Adipocyte (in vitro differentiated cells): ENCODE measurements around the gene ATXN7L1.
"Not testable (repeated sequence)": the region's sequence is repeated elsewhere in the genome, so short reads cannot be mapped to it uniquely, and the experiment has no call there.

ENCODE experiments used
- DNase-seq: peaks from one replicate; pipeline ENCODE4 v3.0.0-alpha.2; 2015; ENCODE audit warnings: low read depth
- H3K27me3 ChIP-seq: replicated peaks from 2 replicates; pipeline ENCODE4 v1.7.0; 2013; ENCODE audit warnings: mild to moderate bottlenecking, low read length, moderate library complexity; ENCODE audit not compliant: control insufficient read depth, insufficient read depth
- H3K36me3 ChIP-seq: 2 replicates; pipeline ENCODE4 v1.7.0; 2013; ENCODE audit warnings: low read length, mild to moderate bottlenecking, moderate library complexity; ENCODE audit not compliant: control insufficient read depth, insufficient read depth, severe bottlenecking
- H3K4me1 ChIP-seq: 2 replicates; pipeline ENCODE4 v1.7.0; 2013; ENCODE audit warnings: mild to moderate bottlenecking, low read length, moderate library complexity; ENCODE audit not compliant: control insufficient read depth, insufficient read depth
- H3K4me3 ChIP-seq: 2 replicates; pipeline ENCODE4 v1.7.0; 2013; ENCODE audit warnings: mild to moderate bottlenecking, low read length, moderate library complexity
- H3K9ac ChIP-seq: 2 replicates; pipeline ENCODE4 v1.7.0; 2013; ENCODE audit warnings: mild to moderate bottlenecking, low read length, moderate library complexity
- H3K9me3 ChIP-seq: 2 replicates; pipeline ENCODE4 v1.7.0; 2013; ENCODE audit warnings: mild to moderate bottlenecking, low read length, moderate library complexity; ENCODE audit not compliant: control insufficient read depth

ATXN7L1 gene

DNA sequence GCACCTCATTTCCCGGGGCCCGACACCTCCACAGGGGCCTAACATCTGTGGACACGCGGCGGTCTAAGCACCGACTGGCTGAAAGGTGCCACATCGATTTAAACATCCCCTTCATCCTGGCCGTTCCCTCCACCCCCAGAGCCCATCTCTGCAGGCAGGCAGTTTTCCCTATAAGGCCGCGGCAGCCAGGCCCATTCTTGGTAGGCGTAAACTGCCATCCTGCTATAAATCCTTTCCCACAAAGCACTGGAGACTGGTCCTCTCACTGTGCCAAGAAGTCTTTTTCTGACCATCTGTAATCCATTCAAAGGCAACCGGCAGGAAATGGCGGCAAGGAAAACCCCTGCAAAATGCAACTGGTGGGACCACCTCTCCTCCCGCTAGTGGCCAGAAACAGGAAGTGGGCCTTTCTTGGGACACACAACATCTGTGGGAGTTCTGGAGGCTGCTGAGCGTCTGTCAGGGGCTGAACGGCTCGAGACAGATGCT, 22.4 kb downstream of the ATXN7L1 start:
- H3K9me3 ChIP-seq = no peaks in the 10 kb centered on the region
- H3K27me3 ChIP-seq = no peaks in the 10 kb centered on the region
- no peak overlapping the region for H3K4me3 ChIP-seq
- no peak for DNase-seq
- H3K36me3 ChIP-seq = no peaks in the 10 kb centered on the region
- H3K4me1 ChIP-seq = peaks cover 11% of the 10 kb centered on the region
- H3K9ac ChIP-seq = peak overlapping the region; percentile 41

- no peak for DNase-seq
- no peaks in the 10 kb centered on the region for H3K9me3 ChIP-seq
- H3K36me3 ChIP-seq = no peaks in the 10 kb centered on the region
- H3K9ac ChIP-seq = no peak overlapping the region
- H3K4me3 ChIP-seq = no peak overlapping the region
- H3K27me3 ChIP-seq = no peaks in the 10 kb centered on the region
- peaks cover 11% of the 10 kb centered on the region for H3K4me1 ChIP-seq
Measured at GRCh38 chr7:105851064-105851463, 25.3 kb downstream of the ATXN7L1 start.

DNA sequence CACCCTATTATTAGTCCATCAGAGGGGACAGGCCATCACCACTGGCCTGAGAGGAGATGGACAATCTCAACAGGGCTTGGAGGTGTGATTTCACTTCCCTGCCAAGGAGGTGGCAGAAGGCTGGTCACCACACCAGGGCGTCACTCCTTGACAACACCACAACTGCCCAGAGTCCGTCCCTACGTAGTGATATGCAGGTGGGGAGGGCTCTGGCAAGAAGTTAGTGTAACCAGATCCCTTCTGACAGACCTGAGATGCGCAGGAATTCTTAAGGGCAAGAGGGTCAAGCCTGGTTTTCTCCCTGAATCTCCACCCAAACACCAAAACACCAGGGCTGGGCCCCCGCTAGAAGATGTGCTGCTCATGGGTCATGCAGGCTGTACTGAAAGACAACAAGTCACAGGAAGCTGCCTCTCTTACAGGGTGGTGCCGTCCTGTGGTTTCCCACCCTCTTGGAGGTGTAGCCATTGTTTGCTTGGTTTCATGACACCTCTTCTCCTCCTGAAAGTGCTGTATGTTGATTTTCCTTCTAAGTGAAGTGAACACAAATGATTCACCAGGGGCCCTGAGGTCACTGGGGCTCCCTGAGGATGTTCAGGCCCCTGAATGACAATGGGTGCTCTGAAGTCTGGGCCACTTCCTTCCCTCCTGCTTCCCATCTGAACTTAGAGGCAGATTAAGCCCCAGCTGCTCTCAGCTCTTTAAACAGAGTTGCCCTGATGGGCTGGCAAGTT, 27.1 kb downstream of the ATXN7L1 start:
- Histone ChIP-seq H3K9ac (no peak overlapping the region), H3K36me3 (no peaks in the 10 kb centered on the region), H3K9me3 (no peaks in the 10 kb centered on the region), H3K4me1 (peaks cover 7% of the 10 kb centered on the region), H3K4me3 (no peak overlapping the region), H3K27me3 (no peaks in the 10 kb centered on the region)
- DNase-seq = no peak

- Histone ChIP-seq H3K9ac (no peak overlapping the region), H3K9me3 (no peaks in the 10 kb centered on the region), H3K36me3 (peaks cover 7% of the 10 kb centered on the region), H3K27me3 (no peaks in the 10 kb centered on the region), H3K4me3 (no peak overlapping the region), H3K4me1 (no peaks in the 10 kb centered on the region)
- DNase-seq = no peak
Measured at GRCh38 chr7:105846404-105846803, 30.0 kb downstream of the ATXN7L1 start.

- H3K9me3 ChIP-seq, H3K4me1 ChIP-seq, H3K9ac ChIP-seq, H3K36me3 ChIP-seq, H3K27me3 ChIP-seq, DNase-seq, H3K4me3 ChIP-seq: not testable (repeated sequence)
Measured at GRCh38 chr7:105844681-105845080, 31.7 kb downstream of the ATXN7L1 start.

GRCh38 chr7:105841866-105842265, 34.5 kb downstream of the ATXN7L1 start:
- Histone ChIP-seq H3K36me3 (peaks cover 7% of the 10 kb centered on the region), H3K4me3 (no peak overlapping the region), H3K27me3 (no peaks in the 10 kb centered on the region), H3K9me3 (no peaks in the 10 kb centered on the region), H3K9ac (no peak overlapping the region), H3K4me1 (peaks cover 13% of the 10 kb centered on the region)
- DNase-seq = no peak

GRCh38 chr7:105840981-105841749, 35.2 kb downstream of the ATXN7L1 start:
- Histone ChIP-seq H3K4me3 (no peak overlapping the region), H3K9ac (no peak overlapping the region), H3K27me3 (no peaks in the 10 kb centered on the region), H3K36me3 (peaks cover 7% of the 10 kb centered on the region), H3K4me1 (peaks cover 13% of the 10 kb centered on the region), H3K9me3 (no peaks in the 10 kb centered on the region)
- no peak for DNase-seq

DNA sequence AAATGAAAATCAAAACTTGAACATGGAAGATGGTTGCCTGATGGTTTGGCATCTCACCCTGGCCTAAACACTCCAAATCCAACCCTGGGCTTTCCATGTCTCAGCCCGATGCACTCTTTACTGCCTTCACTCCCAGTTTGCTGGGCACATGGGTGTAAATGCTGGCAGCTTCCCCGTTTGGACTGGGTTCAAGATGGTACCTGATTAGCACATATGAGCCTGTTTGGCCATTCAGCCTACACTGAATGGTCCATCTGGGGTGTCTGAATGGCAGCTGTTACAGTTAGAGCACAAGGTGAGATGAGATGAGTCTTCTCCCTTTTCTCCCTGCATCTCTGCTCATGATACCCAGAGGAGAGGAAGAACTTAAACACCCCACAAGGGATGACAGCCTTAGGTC, 37.1 kb downstream of the ATXN7L1 start:
- H3K36me3 ChIP-seq = peaks cover 7% of the 10 kb centered on the region
- no peaks in the 10 kb centered on the region for H3K27me3 ChIP-seq
- H3K4me1 ChIP-seq = peaks cover 13% of the 10 kb centered on the region
- H3K9ac ChIP-seq = no peak overlapping the region
- H3K9me3 ChIP-seq = no peaks in the 10 kb centered on the region
- no peak overlapping the region for H3K4me3 ChIP-seq
- DNase-seq = no peak

- Histone ChIP-seq H3K27me3 (no peaks in the 10 kb centered on the region), H3K4me1 (peaks cover 13% of the 10 kb centered on the region), H3K36me3 (peaks cover 7% of the 10 kb centered on the region), H3K9ac (no peak overlapping the region), H3K9me3 (no peaks in the 10 kb centered on the region), H3K4me3 (no peak overlapping the region)
- peak; percentile 21 for DNase-seq
Measured at GRCh38 chr7:105838627-105839231, 37.7 kb downstream of the ATXN7L1 start.

- Histone ChIP-seq H3K9ac (no peak overlapping the region), H3K36me3 (no peaks in the 10 kb centered on the region), H3K4me1 (peaks cover 13% of the 10 kb centered on the region), H3K9me3 (no peaks in the 10 kb centered on the region), H3K4me3 (no peak overlapping the region), H3K27me3 (no peaks in the 10 kb centered on the region)
- no peak for DNase-seq
Measured at GRCh38 chr7:105837765-105838626, 38.4 kb downstream of the ATXN7L1 start.
